GM23248 (cell line): Measurements from ENCODE around the gene CCDC81. TPM values are rescaled to one million over a fixed set of nuclear protein-coding genes. Genes with fewer than 3 reads are reported as not detected.

Experiments used
- DNase-seq: peaks from one replicate; pipeline ENCODE4 v3.0.0-alpha.2; 2015
- H2AFZ ChIP-seq: fragments of 200-600 bp; sonication (generic); 2 replicates; pipeline ENCODE4 v1.6.1; 2016; ENCODE audit warnings: antibody characterized with exemption
- H3F3A ChIP-seq: fragments of 200-600 bp; sonication (generic); 2 replicates; pipeline ENCODE4 v1.6.1; 2016; ENCODE audit warnings: mild to moderate bottlenecking, antibody characterized with exemption, mixed run types; ENCODE audit not compliant: insufficient read depth
- H3K27ac ChIP-seq: fragments of 200-600 bp; sonication (generic); 2 replicates; pipeline ENCODE4 v1.5.1; 2016; ENCODE audit warnings: mild to moderate bottlenecking
- H3K27me3 ChIP-seq: fragments of 200-600 bp; sonication (generic); replicated peaks from 2 replicates; pipeline ENCODE4 v1.6.1; 2016; ENCODE audit warnings: mild to moderate bottlenecking; ENCODE audit not compliant: insufficient read depth
- H3K36me3 ChIP-seq: fragments of 200-600 bp; sonication (generic); 2 replicates; pipeline ENCODE4 v1.6.1; 2016; ENCODE audit warnings: low read depth, mild to moderate bottlenecking
- H3K4me1 ChIP-seq: fragments of 200-600 bp; sonication (generic); 2 replicates; pipeline ENCODE4 v1.6.1; 2016; ENCODE audit warnings: mild to moderate bottlenecking; ENCODE audit not compliant: insufficient read depth
- H3K4me2 ChIP-seq: fragments of 200-600 bp; sonication (generic); one replicate; pipeline ENCODE4 v1.6.1; 2016; ENCODE audit warnings: mild to moderate bottlenecking; ENCODE audit not compliant: unreplicated experiment
- H3K4me3 ChIP-seq: fragments of 200-600 bp; sonication (generic); 2 replicates; pipeline ENCODE4 v1.5.1; 2016; ENCODE audit warnings: mild to moderate bottlenecking
- H3K79me2 ChIP-seq: fragments of 200-600 bp; sonication (generic); 2 replicates; pipeline ENCODE4 v1.6.1; 2016; ENCODE audit warnings: mild to moderate bottlenecking; ENCODE audit not compliant: insufficient read depth
- H3K9ac ChIP-seq: fragments of 200-600 bp; sonication (generic); 2 replicates; pipeline ENCODE4 v1.6.1; 2016; ENCODE audit warnings: mild to moderate bottlenecking
- H3K9me2 ChIP-seq: fragments of 200-600 bp; sonication (generic); 2 replicates; pipeline ENCODE4 v1.6.1; 2016; ENCODE audit warnings: mixed run types, mild to moderate bottlenecking, moderate library complexity; ENCODE audit not compliant: insufficient read depth
- H3K9me3 ChIP-seq: fragments of 200-600 bp; sonication (generic); one replicate; pipeline ENCODE4 v1.6.1; 2017; ENCODE audit warnings: low read depth
- H4K20me1 ChIP-seq: fragments of 200-600 bp; sonication (generic); 2 replicates; pipeline ENCODE4 v1.6.0; 2016; ENCODE audit not compliant: insufficient read depth
- EZH2 ChIP-seq: fragments of 200-600 bp; sonication (generic); IDR thresholded peaks from 2 replicates; pipeline ENCODE4 v1.6.1; 2018; ENCODE audit warnings: antibody characterized with exemption, mild to moderate bottlenecking; ENCODE audit not compliant: insufficient read depth, poor library complexity, severe bottlenecking
- EZH2phosphoT487 ChIP-seq: fragments of 200-600 bp; sonication (generic); IDR thresholded peaks from 2 replicates; pipeline ENCODE4 v1.6.1; 2018; ENCODE audit warnings: antibody characterized with exemption, moderate library complexity, mild to moderate bottlenecking, low read depth; ENCODE audit not compliant: insufficient read depth
- WGBS, 2 experiments: methylation state at CpG; one replicate each; pipeline ENCODE4 v1.1.6; 2015 to 2017; ENCODE audit warnings: low lambda C conversion rate in 2 of 2, low coverage in 1 of 2; ENCODE audit errors: missing lambda C conversion rate in 2 of 2; 5-methylcytosine and 5-hydroxymethylcytosine counted together
- in situ Hi-C: fragments of 300-500 bp; cut with MboI; formaldehyde crosslinking; loops from 2 replicates; pipeline ENCODE4 v1.15.0; 2020
- polyA plus RNA-seq: library from polyadenylated mRNA; unstranded; fragments of >200 nt; fragmentation: Nextera tagmentation; extraction: Ambion mirVana; gene quantifications from 2 replicates; pipeline ENCODE4 v1.2.1, GENCODE V29; 2016
- total RNA-seq: library from RNA; depleted of rRNA; stranded (reverse); fragments of >200 nt; shearing (Covaris generic); gene quantifications from 2 replicates; pipeline ENCODE4 v1.2.3, GENCODE V29; 2014

Gene CCDC81
- total and polyA plus RNA-seq, 2 experiments from 2014 or later, result under 0.01 to 0.49 TPM

DNA sequence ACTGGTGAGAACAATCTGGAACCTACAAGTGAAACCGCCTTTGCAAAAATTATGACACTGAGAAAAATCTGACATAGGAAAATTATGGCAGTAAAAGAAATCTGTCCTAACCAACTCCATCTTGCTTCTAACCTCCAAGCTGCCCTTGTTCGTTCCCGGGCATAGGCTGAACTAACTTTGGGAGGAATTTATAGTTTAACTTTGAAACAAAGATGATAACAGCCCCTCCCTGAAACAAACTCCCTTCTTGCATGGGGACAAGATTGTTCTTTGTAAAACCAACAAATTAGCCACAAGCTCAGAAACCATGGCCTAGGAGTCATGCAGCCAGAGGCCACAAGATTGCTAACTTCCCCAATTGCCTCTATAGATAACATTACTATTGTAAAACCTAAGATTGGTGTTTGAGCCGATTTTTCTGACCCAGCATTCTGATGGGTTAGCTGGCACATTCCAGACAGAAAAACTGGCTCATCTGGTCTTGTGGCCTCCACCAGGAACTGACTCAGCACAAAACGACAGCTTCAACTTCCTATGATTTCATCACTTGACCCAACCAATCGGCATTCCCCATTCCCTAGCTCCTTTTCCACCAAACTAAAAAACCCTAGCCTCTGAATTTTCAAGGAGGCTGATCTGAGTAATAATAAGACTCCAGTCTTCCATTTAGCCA, 3.6 kb upstream of the CCDC81 start:
- peak overlapping the region; percentile 46; the same call in 1 of the 2 replicates for H3K27ac ChIP-seq
- no peak overlapping the region for H3K4me2 ChIP-seq
- no peaks in the 10 kb centered on the region for H4K20me1 ChIP-seq
- H3K4me3 ChIP-seq, result no peak overlapping the region
- no peak for TF ChIP-seq EZH2
- TF ChIP-seq EZH2phosphoT487, result no peak
- in situ Hi-C loops, result no loop called here
- no peak overlapping the region for H3K9ac ChIP-seq
- H3K36me3 ChIP-seq, result no peaks in the 10 kb centered on the region
- peak overlapping the region; percentile 45 for H2AFZ ChIP-seq
- no peaks in the 10 kb centered on the region for H3K9me2 ChIP-seq
- no peaks in the 10 kb centered on the region for H3K9me3 ChIP-seq
- H3K79me2 ChIP-seq, result no peaks in the 10 kb centered on the region
- H3F3A ChIP-seq, result no peaks in the 10 kb centered on the region
- H3K4me1 ChIP-seq, result 0 out of 2 replicates have a peak, but pooled peaks cover 7% of the 10 kb centered on the region
- no peaks in the 10 kb centered on the region for H3K27me3 ChIP-seq
- peak; percentile 79 for DNase-seq
- 67 to 68% methylated on average over 6 of the region's 6 CpGs for WGBS, 2 experiments

DNA sequence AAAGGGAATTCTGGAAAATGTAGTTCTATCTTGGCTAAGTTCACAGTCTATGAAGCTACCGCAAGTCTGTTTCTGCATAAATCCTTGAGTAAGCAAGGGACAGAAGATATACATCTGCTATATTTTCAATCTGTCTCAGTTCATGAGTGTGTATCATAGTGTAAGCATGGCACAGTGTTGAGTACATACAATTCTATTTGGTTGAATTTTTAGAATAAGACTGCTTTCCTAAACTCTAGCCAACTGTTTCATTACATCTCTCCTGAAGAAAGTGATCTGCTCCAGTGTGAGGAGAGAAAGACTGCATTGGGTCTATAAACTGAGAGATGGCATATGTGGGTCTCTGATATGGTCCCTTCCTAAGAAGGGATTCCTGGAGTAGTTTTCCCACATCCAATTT, 2.6 kb upstream of the CCDC81 start:
- in situ Hi-C loops, result no loop called here
- no peak for DNase-seq
- 93 to 100% methylated on average over 1 of the region's 1 CpG for WGBS, 2 experiments

DNA sequence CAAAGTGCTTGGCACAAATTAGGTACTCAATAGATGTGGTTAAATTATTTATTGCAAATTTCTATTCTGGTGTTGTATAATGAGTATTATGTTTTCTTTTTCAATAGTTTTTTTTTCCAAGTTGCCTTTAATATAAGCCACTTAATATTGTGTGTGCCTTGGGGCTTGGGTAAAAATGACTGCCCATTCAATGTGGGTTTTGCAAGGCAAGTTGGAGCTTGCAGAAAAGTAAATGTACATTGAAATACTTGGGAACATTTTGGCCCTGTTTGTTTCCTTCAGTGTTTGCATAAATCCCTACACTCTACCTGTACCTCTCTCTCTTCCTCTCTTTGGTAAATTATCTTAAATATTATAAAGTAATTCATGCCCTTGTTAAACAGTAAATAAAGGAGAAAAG, 2.1 kb upstream of the CCDC81 start:
- Histone ChIP-seq H3K27ac (no peak overlapping the region), H3F3A (no peaks in the 10 kb centered on the region), H2AFZ (no peak overlapping the region), H3K9me3 (no peaks in the 10 kb centered on the region), H3K9ac (no peak overlapping the region), H3K4me2 (no peak overlapping the region), H3K4me1 (0 out of 2 replicates have a peak, but pooled peaks cover 7% of the 10 kb centered on the region), H3K9me2 (no peaks in the 10 kb centered on the region), H4K20me1 (no peaks in the 10 kb centered on the region), H3K36me3 (no peaks in the 10 kb centered on the region), H3K27me3 (no peaks in the 10 kb centered on the region), H3K4me3 (no peak overlapping the region), H3K79me2 (no peaks in the 10 kb centered on the region)
- TF ChIP-seq EZH2 (no peak), EZH2phosphoT487 (no peak)
- no peak for DNase-seq
- in situ Hi-C loops, result no loop called here

More for the DNA sequence above, 2.6 kb upstream of the CCDC81 start:
- Histone ChIP-seq H3K4me3 (no peak overlapping the region), H3K79me2 (no peaks in the 10 kb centered on the region), H3K27me3 (no peaks in the 10 kb centered on the region), H3K9me2 (no peaks in the 10 kb centered on the region), H3K9ac (no peak overlapping the region), H3K27ac (no peak overlapping the region), H3K9me3 (no peaks in the 10 kb centered on the region), H3F3A (no peaks in the 10 kb centered on the region), H4K20me1 (no peaks in the 10 kb centered on the region), H2AFZ (no peak overlapping the region), H3K4me2 (no peak overlapping the region), H3K4me1 (0 out of 2 replicates have a peak, but pooled peaks cover 7% of the 10 kb centered on the region), H3K36me3 (no peaks in the 10 kb centered on the region)
- no peak for TF ChIP-seq EZH2
- TF ChIP-seq EZH2phosphoT487, result no peak

DNA sequence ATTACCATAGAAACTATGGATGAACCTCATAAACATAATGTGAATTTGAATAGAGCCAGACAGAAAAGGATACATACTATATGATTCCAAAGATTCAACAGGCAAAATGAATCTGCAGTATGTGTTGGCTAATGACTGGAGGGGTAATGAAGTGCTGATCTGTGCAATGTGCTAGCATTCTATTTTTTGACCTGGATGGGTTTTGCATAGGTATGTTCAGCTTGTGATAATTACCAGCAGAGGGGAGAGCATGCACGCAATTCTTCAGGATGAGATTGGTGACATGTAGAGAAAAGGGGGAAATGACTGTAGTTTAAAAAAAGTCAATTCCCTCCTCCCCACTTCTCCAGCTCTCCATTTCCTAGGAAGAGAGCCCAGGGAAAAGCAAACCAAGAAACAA, 618 bp upstream of the CCDC81 start:
- Histone ChIP-seq H3K27me3 (no peaks in the 10 kb centered on the region), H3K27ac (no peak overlapping the region), H3K9me3 (no peaks in the 10 kb centered on the region), H2AFZ (peak overlapping the region; percentile 79), H3F3A (no peaks in the 10 kb centered on the region), H3K9me2 (no peaks in the 10 kb centered on the region), H3K4me1 (0 out of 2 replicates have a peak, but pooled peaks cover 7% of the 10 kb centered on the region), H3K4me2 (no peak overlapping the region), H3K79me2 (no peaks in the 10 kb centered on the region), H4K20me1 (no peaks in the 10 kb centered on the region), H3K4me3 (peak overlapping the region; percentile 55), H3K9ac (no peak overlapping the region), H3K36me3 (no peaks in the 10 kb centered on the region)
- no peak for DNase-seq
- in situ Hi-C loops, result no loop called here
- TF ChIP-seq EZH2 (no peak), EZH2phosphoT487 (no peak)
- 91 to 100% methylated on average over 1 of the region's 1 CpG for WGBS, 2 experiments

DNA sequence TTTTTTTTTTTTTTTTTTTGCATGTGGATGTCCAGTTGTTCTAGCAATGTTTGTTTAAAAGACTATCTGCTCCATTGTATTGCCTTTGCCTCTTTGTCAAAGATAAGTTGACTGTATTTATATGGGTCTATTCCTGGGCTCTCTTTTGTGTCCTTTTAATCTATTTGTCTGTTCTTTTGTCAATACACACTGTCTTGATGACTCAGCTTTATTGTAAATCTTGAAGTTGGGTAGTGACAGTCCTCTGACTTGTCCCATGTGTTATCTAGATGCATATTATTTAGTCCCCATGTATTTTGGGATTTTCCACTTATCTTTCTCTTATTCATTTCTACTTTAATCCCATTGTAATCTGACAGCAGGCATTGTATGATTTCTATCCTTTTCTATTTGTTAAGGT, 3.3 kb downstream of the CCDC81 start:
- Histone ChIP-seq H2AFZ (no peak overlapping the region), H3K9me2 (no peaks in the 10 kb centered on the region), H3F3A (no peaks in the 10 kb centered on the region), H3K79me2 (no peaks in the 10 kb centered on the region), H3K4me2 (no peak overlapping the region), H3K36me3 (no peaks in the 10 kb centered on the region), H3K4me3 (no peak overlapping the region), H3K27me3 (no peaks in the 10 kb centered on the region), H3K4me1 (no peaks in the 10 kb centered on the region), H4K20me1 (no peaks in the 10 kb centered on the region), H3K9ac (no peak overlapping the region), H3K9me3 (no peaks in the 10 kb centered on the region), H3K27ac (no peak overlapping the region)
- TF ChIP-seq EZH2, result no peak
- in situ Hi-C loops, result no loop called here
- no peak for DNase-seq
